ENCODE results near the gene PNLIP. TPM values are rescaled to one million over a fixed set of nuclear protein-coding genes. Genes with fewer than 3 reads are reported as not detected.

Gene PNLIP
- total RNA-seq, 2 experiments from 2014 or later: not detected

GRCh38 chr10:116553378-116553980 lies 7.7 kb downstream of the PNLIP start:
- no peak for TF ChIP-seq EZH2phosphoT487 (IDR thresholded peaks at IDR 0.05; ENCODE audit: borderline replicate concordance, low read depth, low read length)
- no peak for TF ChIP-seq CTCF (conservative IDR thresholded peaks at IDR 0.05; ENCODE audit: low read length)
- Histone ChIP-seq H3K4me2 (ENCODE audit: low read length) (no peak overlapping the region), H3K79me2 (ENCODE audit: insufficient read depth, low read depth, low read length) (no peaks in the 10 kb centered on the region), H3K4me3 (ENCODE audit: low read depth, low read length, poor library complexity, severe bottlenecking) (no peak overlapping the region), H3K27ac (ENCODE audit: low read depth, low read length, poor library complexity, severe bottlenecking) (no peak overlapping the region), H3K4me1 (ENCODE audit: insufficient read depth, low read length, poor library complexity, severe bottlenecking) (no peaks in the 10 kb centered on the region), H4K20me1 (ENCODE audit: insufficient read depth, low read length) (no peaks in the 10 kb centered on the region), H2AFZ (ENCODE audit: low read length) (no peak overlapping the region), H3K36me3 (ENCODE audit: insufficient read depth, low read length) (no peaks in the 10 kb centered on the region), H3K9me2 (ENCODE audit: insufficient read depth, low read length) (no peaks in the 10 kb centered on the region), H3K9me3 (ENCODE audit: low read length) (no peaks in the 10 kb centered on the region)
- intact Hi-C loops (cut with micrococcal nuclease; ENCODE audit: unreplicated experiment): no loop called here
- DNase-seq (ENCODE audit: low spot score): no peak
- POLR2A ChIA-PET: no interaction called here
- no TSS peak for BruUV-seq (replicated peaks)
- CTCF ChIA-PET (ENCODE audit: unreplicated experiment): no interaction called here

- no TSS peak for BruUV-seq (replicated peaks)
- no peaks in the 10 kb centered on the region for H3K36me3 ChIP-seq (ENCODE audit: insufficient read depth, low read length)
These were observed 8.9 kb downstream of the PNLIP start for GRCh38 chr10:116554628-116555027.

More at GRCh38 chr10:116554628-116555027, 8.9 kb downstream of the PNLIP start:
- no peaks in the 10 kb centered on the region for H3K79me2 ChIP-seq (ENCODE audit: insufficient read depth, low read depth, low read length)
- H4K20me1 ChIP-seq (ENCODE audit: insufficient read depth, low read length): no peaks in the 10 kb centered on the region
- H3K4me3 ChIP-seq (ENCODE audit: low read depth, low read length, poor library complexity, severe bottlenecking): no peak overlapping the region
- H2AFZ ChIP-seq (ENCODE audit: low read length): no peak overlapping the region
- intact Hi-C loops (cut with micrococcal nuclease; ENCODE audit: unreplicated experiment): no loop called here
- H3K4me2 ChIP-seq (ENCODE audit: low read length): no peak overlapping the region
- TF ChIP-seq CTCF (conservative IDR thresholded peaks at IDR 0.05; ENCODE audit: low read length) (no peak), EZH2phosphoT487 (IDR thresholded peaks at IDR 0.05; ENCODE audit: borderline replicate concordance, low read depth, low read length) (no peak)
- no peak for DNase-seq (ENCODE audit: low spot score)
- no peaks in the 10 kb centered on the region for H3K9me2 ChIP-seq (ENCODE audit: insufficient read depth, low read length)
- ChIA-PET CTCF (ENCODE audit: unreplicated experiment) (no interaction called here), POLR2A (no interaction called here)
- no peaks in the 10 kb centered on the region for H3K4me1 ChIP-seq (ENCODE audit: insufficient read depth, low read length, poor library complexity, severe bottlenecking)
- H3K27ac ChIP-seq (ENCODE audit: low read depth, low read length, poor library complexity, severe bottlenecking): no peak overlapping the region
- no peaks in the 10 kb centered on the region for H3K9me3 ChIP-seq (ENCODE audit: low read length)
